Measurements from ENCODE around the gene DNM2. TPM values are rescaled to one million over a fixed set of nuclear protein-coding genes. Genes with fewer than 3 reads are reported as not detected.
"Not testable (repeated sequence)": the region's sequence is repeated elsewhere in the genome, so short reads cannot be mapped to it uniquely, and the experiment has no call there.

The DNM2 gene
- total and polyA plus RNA-seq, 2 donors (not counting 1 experiment from before 2014, with no cell fraction given): 42.6 to 76.8 TPM

DNA sequence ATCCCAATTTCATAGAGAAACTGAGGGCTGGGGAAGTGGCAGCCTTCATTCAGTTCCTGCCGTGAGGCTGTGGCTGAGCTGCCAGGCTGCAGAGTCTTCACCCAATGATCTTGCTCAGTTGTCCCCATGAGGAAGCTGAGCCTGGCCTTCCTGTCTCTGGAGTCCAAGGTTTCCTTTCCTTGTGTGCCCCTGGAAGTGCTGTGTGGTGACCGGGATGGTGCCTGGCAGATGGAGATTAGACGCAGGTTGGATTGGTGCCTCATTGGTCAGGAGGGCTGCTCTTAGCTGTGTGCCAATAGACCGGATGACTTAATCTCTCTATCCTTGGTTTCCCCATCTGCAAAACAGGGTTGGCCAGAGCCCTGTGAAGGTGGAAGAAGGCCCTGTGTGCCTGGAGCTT, 24.6 kb downstream of the DNM2 start:
- Histone ChIP-seq H3K79me2 (ENCODE audit: control insufficient read depth, insufficient read depth, low read length) (peaks cover 46% of the 10 kb centered on the region), H3K4me2 (ENCODE audit: extremely low read depth, insufficient read depth, low read length) (no peak overlapping the region), H3K9me3 (ENCODE audit: control insufficient read depth, insufficient read depth, low read depth, low read length) (no peaks in the 10 kb centered on the region), H3K36me3 (ENCODE audit: control insufficient read depth, insufficient read depth, low read length) (no peaks in the 10 kb centered on the region), H3K9ac (ENCODE audit: insufficient read depth, low read length) (no peak overlapping the region), H4K20me1 (ENCODE audit: control insufficient read depth, extremely low read depth, insufficient read depth, low read length) (peaks cover 1% of the 10 kb centered on the region), H3K27me3 (ENCODE audit: control insufficient read depth, insufficient read depth, low read length) (no peaks in the 10 kb centered on the region), H3K27ac (ENCODE audit: insufficient read depth, low read length) (no peak overlapping the region), H3K4me3 (replicated peaks in 1 of 4; ENCODE audit: control extremely low read depth in 1 of 4, insufficient read depth in 1 of 4, low read depth in 3 of 4, low read length in 4 of 4) (no peak overlapping the region), H3K4me1 (ENCODE audit: control insufficient read depth, extremely low read depth, insufficient read depth, low read length) (peaks cover 2% of the 10 kb centered on the region), H2AFZ (ENCODE audit: low read length) (no peak overlapping the region)
- DNase-seq (ENCODE audit: low read depth in 2 of 2): no peak
- no peak for TF ChIP-seq EZH2 (IDR thresholded peaks at IDR 0.05; ENCODE audit: low read length, missing control alignments)
- TF ChIP-seq, protein P1, sequence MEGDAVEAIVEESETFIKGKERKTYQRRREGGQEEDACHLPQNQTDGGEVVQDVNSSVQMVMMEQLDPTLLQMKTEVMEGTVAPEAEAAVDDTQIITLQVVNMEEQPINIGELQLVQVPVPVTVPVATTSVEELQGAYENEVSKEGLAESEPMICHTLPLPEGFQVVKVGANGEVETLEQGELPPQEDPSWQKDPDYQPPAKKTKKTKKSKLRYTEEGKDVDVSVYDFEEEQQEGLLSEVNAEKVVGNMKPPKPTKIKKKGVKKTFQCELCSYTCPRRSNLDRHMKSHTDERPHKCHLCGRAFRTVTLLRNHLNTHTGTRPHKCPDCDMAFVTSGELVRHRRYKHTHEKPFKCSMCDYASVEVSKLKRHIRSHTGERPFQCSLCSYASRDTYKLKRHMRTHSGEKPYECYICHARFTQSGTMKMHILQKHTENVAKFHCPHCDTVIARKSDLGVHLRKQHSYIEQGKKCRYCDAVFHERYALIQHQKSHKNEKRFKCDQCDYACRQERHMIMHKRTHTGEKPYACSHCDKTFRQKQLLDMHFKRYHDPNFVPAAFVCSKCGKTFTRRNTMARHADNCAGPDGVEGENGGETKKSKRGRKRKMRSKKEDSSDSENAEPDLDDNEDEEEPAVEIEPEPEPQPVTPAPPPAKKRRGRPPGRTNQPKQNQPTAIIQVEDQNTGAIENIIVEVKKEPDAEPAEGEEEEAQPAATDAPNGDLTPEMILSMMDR (conservative IDR thresholded peaks at IDR 0.05 in 1 of 2, IDR thresholded peaks at IDR 0.05 in 1 of 2; ENCODE audit: low read depth in 1 of 2, low read length in 2 of 2): no peak

DNA sequence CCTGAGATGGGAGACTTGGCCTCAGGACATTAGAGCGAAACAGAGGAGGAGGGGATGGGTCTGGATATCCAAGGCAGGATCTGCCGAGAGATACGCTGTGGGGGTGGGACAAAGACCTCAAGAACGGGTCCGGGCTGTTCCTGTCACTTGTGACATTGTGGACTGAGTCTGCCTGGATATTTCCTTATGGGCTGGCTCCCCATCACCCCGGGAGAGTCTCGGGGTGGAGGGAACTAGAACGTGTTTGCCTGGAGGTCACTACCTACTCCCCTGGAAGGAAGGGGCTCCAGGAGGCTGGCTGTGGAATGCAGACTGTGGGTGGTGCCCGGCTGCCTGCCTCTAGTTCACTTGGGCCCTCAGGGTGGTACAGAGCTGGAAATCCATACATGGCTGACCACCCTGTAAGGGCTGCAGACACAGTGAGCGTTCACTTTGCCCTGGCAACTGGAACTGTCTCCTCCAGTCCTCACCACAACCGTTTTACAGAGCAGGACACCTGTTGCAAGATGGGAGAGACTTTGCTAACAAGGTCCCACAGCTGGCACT, 26.4 kb downstream of the DNM2 start:
- no peak overlapping the region for H3K9ac ChIP-seq (ENCODE audit: insufficient read depth, low read length)
- H3K79me2 ChIP-seq (ENCODE audit: control insufficient read depth, insufficient read depth, low read length): peaks cover 54% of the 10 kb centered on the region
- H3K4me3 ChIP-seq (replicated peaks in 1 of 4; ENCODE audit: control extremely low read depth in 1 of 4, insufficient read depth in 1 of 4, low read depth in 3 of 4, low read length in 4 of 4): no peak overlapping the region
- H3K4me2 ChIP-seq (ENCODE audit: extremely low read depth, insufficient read depth, low read length): no peak overlapping the region
- no peaks in the 10 kb centered on the region for H3K36me3 ChIP-seq (ENCODE audit: control insufficient read depth, insufficient read depth, low read length)
- H3K27ac ChIP-seq (ENCODE audit: insufficient read depth, low read length): no peak overlapping the region
- H3K9me3 ChIP-seq (ENCODE audit: control insufficient read depth, insufficient read depth, low read depth, low read length): no peaks in the 10 kb centered on the region
- DNase-seq (ENCODE audit: low read depth in 2 of 2): no peak
- no peaks in the 10 kb centered on the region for H3K27me3 ChIP-seq (ENCODE audit: control insufficient read depth, insufficient read depth, low read length)
- no peak overlapping the region for H2AFZ ChIP-seq (ENCODE audit: low read length)
- no peaks in the 10 kb centered on the region for H4K20me1 ChIP-seq (ENCODE audit: control insufficient read depth, extremely low read depth, insufficient read depth, low read length)
- TF ChIP-seq EZH2 (IDR thresholded peaks at IDR 0.05; ENCODE audit: low read length, missing control alignments): no peak
- TF ChIP-seq, protein P1 (conservative IDR thresholded peaks at IDR 0.05 in 1 of 2, IDR thresholded peaks at IDR 0.05 in 1 of 2; ENCODE audit: low read depth in 1 of 2, low read length in 2 of 2): no peak
- peaks cover 7% of the 10 kb centered on the region for H3K4me1 ChIP-seq (ENCODE audit: control insufficient read depth, extremely low read depth, insufficient read depth, low read length)

DNA sequence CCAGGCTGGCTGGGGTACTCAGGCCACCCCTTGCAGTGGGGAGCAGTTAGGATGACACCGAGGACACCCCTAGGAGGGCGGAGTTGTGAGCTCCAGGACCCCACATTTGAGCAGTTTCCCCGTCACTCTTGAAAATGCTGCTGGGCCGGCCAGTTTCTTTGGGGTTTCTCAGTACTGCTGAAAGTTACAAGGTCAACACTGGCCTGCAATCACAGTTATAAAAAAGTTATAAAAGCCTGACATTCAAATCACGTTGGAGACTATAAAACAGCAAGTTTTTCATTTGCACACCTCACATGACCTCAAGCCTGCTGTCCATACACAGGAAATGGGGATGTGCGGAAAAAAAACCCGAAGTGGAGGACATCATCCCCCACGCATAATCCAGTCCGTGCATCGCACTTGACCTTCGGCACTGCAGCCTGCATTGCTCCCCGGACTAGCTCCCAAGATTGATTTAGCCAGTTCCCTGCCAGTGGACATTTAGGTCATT, 27.0 kb downstream of the DNM2 start:
- Histone ChIP-seq H3K27me3 (ENCODE audit: control insufficient read depth, insufficient read depth, low read length) (no peaks in the 10 kb centered on the region), H4K20me1 (ENCODE audit: control insufficient read depth, extremely low read depth, insufficient read depth, low read length) (no peaks in the 10 kb centered on the region), H3K27ac (ENCODE audit: insufficient read depth, low read length) (no peak overlapping the region), H3K4me1 (ENCODE audit: control insufficient read depth, extremely low read depth, insufficient read depth, low read length) (peaks cover 10% of the 10 kb centered on the region), H3K9ac (ENCODE audit: insufficient read depth, low read length) (no peak overlapping the region), H3K4me3 (replicated peaks in 1 of 4; ENCODE audit: control extremely low read depth in 1 of 4, insufficient read depth in 1 of 4, low read depth in 3 of 4, low read length in 4 of 4) (no peak overlapping the region), H3K79me2 (ENCODE audit: control insufficient read depth, insufficient read depth, low read length) (peaks cover 57% of the 10 kb centered on the region), H2AFZ (ENCODE audit: low read length) (no peak overlapping the region), H3K9me3 (ENCODE audit: control insufficient read depth, insufficient read depth, low read depth, low read length) (no peaks in the 10 kb centered on the region), H3K4me2 (ENCODE audit: extremely low read depth, insufficient read depth, low read length) (no peak overlapping the region), H3K36me3 (ENCODE audit: control insufficient read depth, insufficient read depth, low read length) (no peaks in the 10 kb centered on the region)
- TF ChIP-seq, protein P1 (conservative IDR thresholded peaks at IDR 0.05 in 1 of 2, IDR thresholded peaks at IDR 0.05 in 1 of 2; ENCODE audit: low read depth in 1 of 2, low read length in 2 of 2): no peak
- TF ChIP-seq EZH2 (IDR thresholded peaks at IDR 0.05; ENCODE audit: low read length, missing control alignments): no peak
- no peak for DNase-seq (ENCODE audit: low read depth in 2 of 2)

DNA sequence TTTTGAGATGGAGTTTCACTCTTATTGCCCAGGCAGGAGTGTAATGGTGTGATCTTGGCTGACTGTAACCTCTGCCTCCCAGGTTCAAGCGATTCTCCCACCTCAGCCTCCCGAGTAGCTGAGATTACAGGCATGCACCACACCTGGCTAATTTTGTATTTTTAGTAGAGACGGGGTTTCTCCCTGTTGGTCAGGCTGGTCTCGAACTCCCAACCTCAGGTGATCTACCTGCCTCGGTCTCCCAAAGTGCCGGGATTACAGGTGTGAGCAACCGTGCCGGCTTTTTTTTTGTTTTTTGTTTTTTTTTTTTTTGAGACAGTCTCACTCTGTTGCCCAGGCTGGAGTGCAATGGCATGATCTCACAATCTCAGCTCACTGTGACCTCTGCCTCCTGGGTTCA, 28.6 kb downstream of the DNM2 start:
- Histone ChIP-seq H3K79me2 (ENCODE audit: control insufficient read depth, insufficient read depth, low read length) (peaks cover 63% of the 10 kb centered on the region), H3K4me1 (ENCODE audit: control insufficient read depth, extremely low read depth, insufficient read depth, low read length) (peaks cover 14% of the 10 kb centered on the region)
- H3K36me3 ChIP-seq (ENCODE audit: control insufficient read depth, insufficient read depth, low read length); H3K27me3 ChIP-seq (ENCODE audit: control insufficient read depth, insufficient read depth, low read length); H2AFZ ChIP-seq (ENCODE audit: low read length); H3K9me3 ChIP-seq (ENCODE audit: control insufficient read depth, insufficient read depth, low read depth, low read length); H3K4me3 ChIP-seq (replicated peaks in 1 of 4; ENCODE audit: control extremely low read depth in 1 of 4, insufficient read depth in 1 of 4, low read depth in 3 of 4, low read length in 4 of 4); H3K27ac ChIP-seq (ENCODE audit: insufficient read depth, low read length); H3K4me2 ChIP-seq (ENCODE audit: extremely low read depth, insufficient read depth, low read length); H4K20me1 ChIP-seq (ENCODE audit: control insufficient read depth, extremely low read depth, insufficient read depth, low read length); H3K9ac ChIP-seq (ENCODE audit: insufficient read depth, low read length); DNase-seq (ENCODE audit: low read depth in 2 of 2): not testable (repeated sequence)

Measured in fibroblast of lung (primary cell).